HCT116 (cell line): Measurements from ENCODE around the gene ADGRD1. TPM values are rescaled to one million over a fixed set of nuclear protein-coding genes. Genes with fewer than 3 reads are reported as not detected.

ENCODE experiments used
- ATAC-seq: fragments of 200-7000 bp; cut with Tn5 transposase; 2 replicates; pipeline ENCODE4 v1.9.1; 2020; ENCODE audit warnings: mild to moderate bottlenecking, moderate library complexity
- BruUV-seq: library from RNA; stranded (reverse); fragments of 400-500 nt; replicated peaks from 2 replicates; lab custom pipeline; 2021; lab: Mats Ljungman, UMichigan
- CTCF ChIA-PET: fragments of 300-600 bp; sonication (Branson Sonifier 250); formaldehyde crosslinking; loops from one replicate; lab custom pipeline; 2021; ENCODE audit warnings: antibody characterized with exemption; lab: Charles Lee
- POLR2A ChIA-PET: fragments of 300-600, 350-600 bp; sonication (Branson Sonifier 250); formaldehyde crosslinking; loops from one replicate; lab custom pipeline; 2021; ENCODE audit warnings: antibody characterized with exemption; lab: Charles Lee
- RAD21 ChIA-PET, 2 experiments: fragments of 300-600 bp; sonication (Branson Sonifier 250); formaldehyde crosslinking; loops; one replicate each; lab custom pipeline; 2023; ENCODE audit warnings: low total read pairs in 2 of 2; ENCODE audit not compliant: uncharacterized antibody in 2 of 2, unreplicated experiment in 2 of 2, low non-redundant PET in 1 of 2; lab: Charles Lee
- DNase-seq: peaks from one replicate; pipeline ENCODE4 v3.0.0-alpha.2; 2010; ENCODE audit warnings: low read depth, low spot score
- H2AFZ ChIP-seq: fragments of 200-600 bp; shearing (Covaris generic), sonication (generic); 2 replicates; pipeline ENCODE4 v1.6.1; 2017; ENCODE audit warnings: low read depth, mixed run types, mixed read lengths, antibody characterized with exemption, low read length; ENCODE audit not compliant: poor library complexity, severe bottlenecking
- H3K27ac ChIP-seq: 2 replicates; pipeline ENCODE4 v1.5.1; 2012; ENCODE audit warnings: low read depth, low read length
- H3K27me3 ChIP-seq: fragments of 200-600 bp; sonication (generic); 2 replicates; pipeline ENCODE4 v1.6.1; 2016; ENCODE audit warnings: mixed run types, low read length, mixed read lengths; ENCODE audit not compliant: insufficient read depth
- H3K36me3 ChIP-seq, 2 experiments: fragments of 200-500 bp in 1 of 2; fragments of 200-600 bp in 1 of 2; sonication (Bioruptor generic) in 1 of 2; sonication (generic) in 1 of 2; 2 replicates each; pipeline versions ENCODE4 v1.5.1 to v1.6.1; 2014 to 2016; ENCODE audit warnings: low read length in 2 of 2, inconsistent platforms in 1 of 2, mixed read lengths in 1 of 2, mixed run types in 1 of 2; ENCODE audit not compliant: insufficient read depth in 2 of 2, control insufficient read depth in 1 of 2
- H3K4me1 ChIP-seq, 2 experiments: fragments of 200-600 bp in 1 of 2; sonication (generic) in 1 of 2; 2 replicates each; pipeline versions ENCODE4 v1.5.1 to v1.6.1; 2012 to 2017; ENCODE audit warnings: low read length in 2 of 2, inconsistent platforms in 1 of 2, mild to moderate bottlenecking in 1 of 2, mixed read lengths in 1 of 2, mixed run types in 1 of 2, moderate library complexity in 1 of 2; ENCODE audit not compliant: insufficient read depth in 2 of 2, control insufficient read depth in 1 of 2
- H3K4me2 ChIP-seq: fragments of 200-600 bp; sonication (generic); 2 replicates; pipeline ENCODE4 v1.6.1; 2017; ENCODE audit warnings: mixed run types, low read length, mixed read lengths
- H3K4me3 ChIP-seq, 2 experiments: fragments of 200-600 bp in 1 of 2; sonication (generic) in 1 of 2; replicated peaks in 1 of 2; 2 replicates each; pipeline ENCODE4 v1.5.1; 2011 to 2016; ENCODE audit warnings: low read length in 2 of 2, control low read depth in 1 of 2, low read depth in 1 of 2, mild to moderate bottlenecking in 1 of 2, mixed read lengths in 1 of 2, mixed run types in 1 of 2
- H3K79me2 ChIP-seq: fragments of 200-600 bp; sonication (generic); 2 replicates; pipeline ENCODE4 v1.6.1; 2017; ENCODE audit warnings: mild to moderate bottlenecking, mixed run types, low read length, moderate library complexity, mixed read lengths; ENCODE audit not compliant: insufficient read depth
- H3K9ac ChIP-seq: fragments of 200-600 bp; sonication (generic); 2 replicates; pipeline ENCODE4 v1.6.1; 2016; ENCODE audit warnings: low read length, mixed read lengths
- H3K9me2 ChIP-seq: fragments of 200-600 bp; sonication (generic), shearing (Covaris generic); 2 replicates; pipeline ENCODE4 v1.6.1; 2017; ENCODE audit warnings: mixed run types, mild to moderate bottlenecking, moderate library complexity; ENCODE audit not compliant: insufficient read depth
- H3K9me3 ChIP-seq, 2 experiments: fragments of 200-500 bp in 1 of 2; fragments of 200-600 bp in 1 of 2; sonication (Bioruptor generic) in 1 of 2; sonication (generic) in 1 of 2; 2 replicates each; pipeline ENCODE4 v1.6.1; 2014 to 2017; ENCODE audit warnings: low read length in 2 of 2, mixed read lengths in 2 of 2, inconsistent platforms in 1 of 2, low read depth in 1 of 2, mild to moderate bottlenecking in 1 of 2, mixed run types in 1 of 2, moderate library complexity in 1 of 2; ENCODE audit not compliant: control insufficient read depth in 1 of 2, insufficient read depth in 1 of 2
- H4K20me1 ChIP-seq: fragments of 200-600 bp; sonication (generic), shearing (Covaris generic); 2 replicates; pipeline ENCODE4 v1.6.1; 2017; ENCODE audit warnings: mixed run types, mild to moderate bottlenecking, moderate library complexity; ENCODE audit not compliant: insufficient read depth
- ATF3 ChIP-seq: IDR thresholded peaks from 2 replicates; pipeline ENCODE4 v1.6.1; 2012
- CBX3 ChIP-seq: IDR thresholded peaks from 2 replicates; pipeline ENCODE4 v1.6.1; 2012; ENCODE audit warnings: low read depth
- EZH2phosphoT487 ChIP-seq: fragments of 200-600 bp; IDR thresholded peaks from 2 replicates; pipeline ENCODE4 v1.6.1; 2018; ENCODE audit warnings: antibody characterized with exemption, borderline replicate concordance
- MAX ChIP-seq: IDR thresholded peaks from 2 replicates; pipeline ENCODE4 v1.6.1; 2012
- POLR2AphosphoS5 ChIP-seq: IDR thresholded peaks from 2 replicates; pipeline ENCODE4 v1.6.1; 2011; ENCODE audit warnings: mild to moderate bottlenecking, low read depth, low read length, moderate library complexity
- RAD21 ChIP-seq: IDR thresholded peaks from 2 replicates; pipeline ENCODE4 v1.6.1; 2012; ENCODE audit warnings: low read depth, mild to moderate bottlenecking
- REST ChIP-seq: IDR thresholded peaks from 2 replicates; pipeline ENCODE4 v1.6.1; 2012; ENCODE audit warnings: low read depth
- SIN3A ChIP-seq: IDR thresholded peaks from 2 replicates; pipeline ENCODE4 v1.6.1; 2012; ENCODE audit warnings: low read depth
- TCF7L2 ChIP-seq: IDR thresholded peaks from 2 replicates; pipeline ENCODE4 v1.7.0; 2011; ENCODE audit warnings: borderline replicate concordance, inconsistent platforms; ENCODE audit not compliant: insufficient read depth, insufficient read length; ENCODE audit errors: extremely low read depth
- ZFX ChIP-seq: fragments of 450-650 bp; IDR thresholded peaks from 2 replicates; pipeline ENCODE4 v1.6.1; 2017
- intact Hi-C: fragments of 100-400 bp; cut with micrococcal nuclease; formaldehyde crosslinking; loops from 2 replicates; pipeline ENCODE4 v1.10.0; 2022
- total RNA-seq: library from RNA; stranded (reverse); gene quantifications from one replicate; pipeline ENCODE4 v1.2.1, GENCODE V29; 2021; ENCODE audit not compliant: unreplicated experiment

The ADGRD1 gene
- total RNA-seq, 1 experiment from 2014 or later: 0.44 TPM

GRCh38 chr12:130989391-130989790 is 35.7 kb downstream of the ADGRD1 start:
- Histone ChIP-seq H4K20me1 (no peaks in the 10 kb centered on the region), H3K27ac (no peak overlapping the region), H3K9me2 (no peaks in the 10 kb centered on the region; the same call in 1 of the 2 replicates), H2AFZ (no peak overlapping the region), H3K4me2 (no peak overlapping the region), H3K9me3 (no peaks in the 10 kb centered on the region), H3K4me3 (no peak overlapping the region), H3K36me3 (no peaks in the 10 kb centered on the region), H3K9ac (no peak overlapping the region), H3K79me2 (no peaks in the 10 kb centered on the region), H3K4me1 (no peaks in the 10 kb centered on the region), H3K27me3 (peaks cover 33% of the 10 kb centered on the region)
- BruUV-seq: no TSS peak
- intact Hi-C loops: no loop called here
- DNase-seq (no peak), ATAC-seq (no peak)
- RAD21 ChIA-PET: no interaction called here
- POLR2A ChIA-PET: no interaction called here
- CTCF ChIA-PET: no interaction called here
- TF ChIP-seq POLR2AphosphoS5 (no peak), RAD21 (no peak), SIN3A (no peak), REST (no peak), TCF7L2 (no peak), EZH2phosphoT487 (no peak), CBX3 (no peak), MAX (no peak), ZFX (no peak), ATF3 (no peak)
